Ammon's horn (tissue), 1 donor: ENCODE results near the gene TLK1.
"Not testable (repeated sequence)": the region's sequence is repeated elsewhere in the genome, so short reads cannot be mapped to it uniquely, and the experiment has no call there.

Source experiments
- DNase-seq: peaks from one replicate; pipeline ENCODE4 v3.0.0-alpha.2; 2016; ENCODE audit warnings: low spot score

Gene TLK1

DNA sequence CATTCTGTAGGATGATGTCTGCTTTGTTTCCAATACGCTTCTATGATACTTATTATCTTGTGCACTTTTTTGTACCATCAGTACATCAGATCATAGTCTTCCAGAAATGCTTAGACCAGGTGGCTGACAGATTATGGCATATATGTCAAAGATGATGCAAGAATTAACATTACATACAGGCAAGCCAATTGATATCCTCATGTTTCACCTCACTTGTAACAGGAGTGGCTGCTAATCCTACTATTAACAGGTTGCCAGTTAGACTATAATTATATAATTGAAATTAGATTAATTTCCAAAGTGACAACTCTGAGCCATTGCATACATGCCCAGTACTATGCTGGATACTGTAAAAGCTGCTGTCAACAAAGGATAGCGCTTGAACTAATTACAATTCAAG, 77.2 kb downstream of the TLK1 start:
- DNase-seq = no peak

- no peak for DNase-seq
These were observed 79.0 kb downstream of the TLK1 start for GRCh38 chr2:171081649-171082111.

GRCh38 chr2:171080607-171081006, 80.1 kb downstream of the TLK1 start:
- no peak for DNase-seq

- not testable (repeated sequence) for DNase-seq
These were observed 84.3 kb downstream of the TLK1 start for GRCh38 chr2:171076422-171076821.

DNA sequence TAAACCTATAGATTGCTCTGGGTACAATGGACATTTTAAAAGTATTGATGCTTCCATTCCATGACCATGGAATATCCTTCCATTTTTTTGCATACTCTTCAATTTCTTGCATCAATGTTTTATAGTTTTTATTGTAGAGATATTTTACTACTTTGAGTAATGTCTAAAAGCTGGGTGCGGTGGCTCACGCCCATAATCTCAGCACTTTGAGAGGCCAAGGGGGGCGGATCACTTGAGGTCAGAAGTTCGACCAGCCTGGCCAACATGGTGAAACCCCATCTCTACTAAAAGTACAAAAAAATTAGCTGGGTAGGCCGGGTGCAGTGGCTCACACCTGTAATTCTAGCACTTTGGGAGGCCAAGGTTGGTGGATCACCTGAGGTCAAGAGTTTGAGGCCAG, 88.5 kb downstream of the TLK1 start:
- no peak for DNase-seq

DNA sequence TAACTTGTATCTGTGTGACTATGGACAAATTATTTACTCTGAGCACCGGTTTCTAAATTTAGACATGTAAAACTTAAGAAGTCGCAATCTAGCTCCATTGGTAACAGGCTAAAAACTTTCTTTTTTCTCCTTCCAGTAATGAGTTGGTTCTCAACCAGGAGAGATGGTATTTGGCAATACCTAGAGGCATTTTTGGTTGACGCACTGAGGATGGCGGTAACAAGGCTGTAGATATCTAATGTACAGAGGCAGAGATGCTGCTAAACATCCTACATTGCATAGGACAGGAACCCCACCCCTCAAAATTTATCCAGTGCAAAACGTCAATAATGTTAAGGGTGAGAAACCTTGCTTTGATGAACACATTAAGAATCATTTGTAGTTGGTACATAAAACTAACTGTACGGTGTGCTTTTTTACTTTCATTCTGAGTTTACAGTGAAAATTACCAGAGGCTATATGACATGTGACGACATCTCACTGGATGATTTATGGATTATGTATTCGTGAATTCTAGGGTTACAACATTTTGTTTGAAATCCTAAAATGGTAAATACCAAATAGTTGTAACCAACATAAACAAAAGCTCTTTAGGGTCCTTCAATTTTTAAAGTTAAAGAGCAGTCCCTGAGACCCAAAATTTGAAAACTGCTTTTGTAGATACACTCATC, 91.3 kb downstream of the TLK1 start:
- no peak for DNase-seq

- no peak for DNase-seq
These were observed 94.6 kb downstream of the TLK1 start for GRCh38 chr2:171066110-171066509.

DNA sequence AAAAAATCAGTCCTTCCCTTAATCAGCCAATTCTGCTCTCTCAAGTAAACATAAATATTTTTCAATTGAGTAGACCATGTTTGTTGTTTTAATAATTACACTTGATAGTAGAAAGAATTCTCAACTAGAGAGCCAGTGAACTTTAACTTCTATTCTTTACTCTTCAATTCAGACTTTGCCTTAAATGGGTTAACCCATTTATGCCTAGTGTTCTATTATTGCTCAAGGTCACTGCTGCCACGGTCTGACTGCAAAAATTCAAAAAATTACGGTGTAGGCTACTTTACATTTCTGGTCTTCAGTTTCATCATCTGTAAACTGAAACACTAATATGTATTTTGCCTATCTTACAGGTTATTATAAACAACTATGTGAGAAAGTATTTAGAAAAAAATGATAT, 103.1 kb downstream of the TLK1 start:
- no peak for DNase-seq

GRCh38 chr2:171056307-171056706, 104.4 kb downstream of the TLK1 start:
- no peak for DNase-seq

DNA sequence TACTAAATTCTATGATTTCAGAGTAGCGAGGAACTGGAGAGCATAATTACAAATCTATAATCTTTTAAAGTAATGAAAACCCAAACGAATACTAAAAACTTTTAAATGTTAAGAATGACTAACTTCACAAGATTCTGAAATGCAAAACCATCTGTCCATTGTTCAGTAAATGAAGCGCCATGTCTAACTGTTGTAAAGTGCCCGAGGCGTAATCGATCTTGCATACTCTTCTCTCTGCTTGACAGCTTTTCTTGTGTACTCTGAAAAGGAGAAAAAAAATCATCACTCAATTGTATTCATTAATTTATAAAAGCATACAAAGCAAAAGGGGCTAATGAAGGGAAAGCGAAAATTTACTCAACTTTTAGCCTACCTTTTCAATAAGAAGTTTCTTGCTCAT, 111.0 kb downstream of the TLK1 start:
- DNase-seq = no peak

GRCh38 chr2:171046048-171046560, 114.6 kb downstream of the TLK1 start:
- no peak for DNase-seq

DNA sequence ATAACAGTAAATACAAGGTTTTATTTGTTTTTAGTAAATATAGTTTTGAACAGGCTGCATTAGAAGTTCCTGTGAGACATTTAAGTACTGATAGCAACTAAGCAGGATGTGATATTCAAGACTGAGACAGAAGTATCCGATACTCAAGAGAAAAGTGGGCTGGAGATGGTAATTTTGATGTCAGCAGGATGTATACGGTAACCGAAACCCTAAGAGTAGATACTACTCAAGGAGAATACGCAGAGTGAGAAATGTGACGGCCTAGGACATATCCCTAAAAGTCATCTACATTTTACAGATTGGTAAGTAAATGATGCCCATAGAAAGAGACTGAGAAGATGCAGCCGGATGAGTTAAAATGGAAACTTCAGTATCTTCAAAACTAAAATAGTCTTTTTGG, 116.3 kb downstream of the TLK1 start:
- DNase-seq = no peak

GRCh38 chr2:171042253-171042969, 118.3 kb downstream of the TLK1 start:
- no peak for DNase-seq

GRCh38 chr2:171036532-171036931, 124.2 kb downstream of the TLK1 start:
- no peak for DNase-seq

- DNase-seq = no peak
These were observed 126.4 kb downstream of the TLK1 start for GRCh38 chr2:171034315-171034714.

DNA sequence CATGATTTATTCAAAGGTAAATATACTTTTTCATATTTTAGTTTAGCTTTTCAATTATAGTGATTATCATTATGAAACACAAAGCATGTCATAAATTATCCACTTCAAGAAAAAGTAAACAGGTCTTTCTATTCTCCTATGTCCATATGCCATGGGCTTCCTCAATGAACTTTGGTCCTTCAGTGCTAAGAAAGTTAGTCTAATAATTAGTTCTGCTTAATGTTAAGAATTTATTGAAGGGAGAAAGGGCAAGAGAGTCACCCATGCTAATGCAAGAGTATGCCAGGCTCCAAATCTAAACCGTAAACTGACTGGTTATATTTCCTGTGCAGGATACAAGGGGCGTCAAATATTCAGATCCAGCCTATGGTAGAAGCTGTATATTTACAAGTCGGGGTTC, 135.5 kb downstream of the TLK1 start:
- no peak for DNase-seq

DNA sequence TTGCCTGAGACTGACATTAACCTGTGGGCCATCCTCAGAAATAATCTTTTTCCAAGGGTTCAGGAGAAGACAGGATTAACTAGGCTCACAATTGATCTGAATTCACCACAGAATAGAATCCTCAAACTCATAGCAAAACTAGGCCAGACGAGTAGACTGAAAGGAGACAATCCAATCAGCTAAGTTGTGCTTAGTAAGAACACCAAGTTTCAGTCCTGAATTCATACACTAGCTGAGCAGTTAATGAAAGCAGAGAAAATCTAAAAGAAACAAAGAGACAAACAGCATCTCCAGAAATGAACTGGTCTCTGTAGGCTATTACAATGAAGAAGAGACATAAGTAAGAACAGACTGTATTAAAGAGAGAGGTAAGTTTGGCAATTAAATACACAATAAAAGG, 142.2 kb downstream of the TLK1 start:
- DNase-seq = no peak

DNA sequence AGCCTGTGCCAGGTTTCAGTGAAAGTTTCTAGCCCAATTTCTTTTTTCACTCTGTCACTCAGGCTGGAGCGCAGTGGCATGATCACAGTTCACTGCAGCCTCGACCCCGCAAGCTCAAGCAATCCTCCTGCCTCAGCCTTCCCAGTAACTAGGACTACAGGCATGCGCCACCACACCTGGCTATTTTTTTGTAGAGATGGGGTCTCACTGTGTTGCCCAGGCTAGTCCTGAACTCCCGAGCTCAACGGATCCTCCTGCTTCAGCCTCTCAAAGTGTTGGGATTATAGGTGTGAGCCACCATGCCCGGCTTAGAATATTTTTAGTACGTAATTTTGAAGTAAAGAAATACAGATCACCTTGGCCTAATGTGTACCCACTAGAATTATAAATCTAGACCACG, 144.6 kb downstream of the TLK1 start:
- no peak for DNase-seq

DNA sequence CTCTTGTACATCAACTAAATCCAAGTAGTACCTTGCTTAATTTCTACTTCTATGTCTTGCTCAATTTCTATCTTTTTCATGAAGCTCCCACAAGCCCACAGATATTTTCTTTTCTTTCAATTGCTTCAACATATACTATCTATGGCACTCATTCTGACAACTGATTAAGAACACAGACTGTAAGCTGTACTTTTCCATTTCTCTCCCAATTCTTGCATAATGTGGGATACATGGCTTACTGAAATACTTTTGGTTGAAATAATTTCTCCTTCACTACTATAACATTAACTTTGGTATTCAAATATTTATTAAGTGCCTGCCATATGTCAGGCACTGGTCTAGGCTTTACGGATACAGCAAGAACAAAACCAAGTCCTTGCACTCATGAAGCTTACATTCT, 146.8 kb downstream of the TLK1 start:
- no peak for DNase-seq

- no peak for DNase-seq
These were observed 151.3 kb downstream of the TLK1 start for GRCh38 chr2:171009386-171009785.

DNA sequence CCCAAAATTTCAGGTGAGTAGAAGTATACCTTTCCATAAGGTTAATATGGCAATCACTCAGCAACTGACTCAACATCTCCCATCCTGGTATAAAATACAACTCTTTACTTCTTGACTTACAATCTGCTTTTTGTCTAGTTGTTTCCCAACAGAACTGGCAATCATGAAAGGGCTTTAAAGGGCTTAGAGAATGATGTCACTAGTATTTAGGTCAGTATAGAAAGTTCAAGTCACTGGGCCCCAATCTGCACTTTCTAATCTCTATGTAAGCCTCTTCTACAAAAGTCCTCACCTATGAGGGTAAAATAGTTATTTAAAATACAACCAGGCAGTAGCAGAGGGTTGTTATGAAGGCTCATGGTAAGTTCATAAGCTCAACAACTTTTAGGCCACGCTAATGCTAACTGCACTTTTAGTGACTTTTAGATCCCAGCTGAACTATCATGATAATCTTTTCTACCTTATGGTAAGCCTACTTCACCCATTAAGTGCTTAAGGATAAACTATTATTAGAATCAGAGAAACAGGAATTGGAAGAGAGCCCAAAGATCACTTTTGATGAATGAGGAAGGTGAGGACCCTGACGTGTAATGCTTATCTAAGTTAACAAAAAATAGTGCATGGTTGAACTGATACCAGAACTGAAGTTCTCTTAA, 152.0 kb downstream of the TLK1 start:
- DNase-seq = no peak

DNA sequence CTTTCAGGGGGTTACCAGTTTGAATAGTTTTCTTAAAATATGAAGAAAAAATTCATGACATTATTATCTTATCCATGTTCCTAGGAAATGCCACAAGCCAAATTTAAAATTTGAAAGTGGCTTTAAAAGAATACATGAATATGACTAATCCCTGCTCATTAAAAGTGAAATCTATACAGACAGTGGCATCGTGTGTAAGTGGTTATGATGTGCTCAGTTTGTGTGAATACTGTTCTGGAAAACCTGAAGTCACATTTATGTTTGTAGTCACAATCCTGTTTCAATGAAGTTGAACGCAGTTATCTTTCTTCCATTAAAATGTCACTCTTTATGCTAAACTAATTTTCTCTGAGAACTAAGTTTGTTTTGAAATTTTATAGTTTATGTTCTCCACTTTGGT, 155.9 kb downstream of the TLK1 start:
- no peak for DNase-seq

GRCh38 chr2:171004363-171004762, 156.3 kb downstream of the TLK1 start:
- no peak for DNase-seq
